ENCODE data around the gene WDR4. TPM values are rescaled to one million over a fixed set of nuclear protein-coding genes. Genes with fewer than 3 reads are reported as not detected.

The WDR4 gene
- total and polyA plus RNA-seq, 7 experiments from 2014 or later: 10.4 to 39.1 (median 29.2) TPM

- CTCF ChIA-PET: no interaction called here
- H3K36me3 ChIP-seq (ENCODE audit: control insufficient read depth in 2 of 3, insufficient read depth in 3 of 3, low read length in 3 of 3): peaks cover 0 to 89% (median 14%) of the 10 kb centered on the region in 3 experiments
Observed at GRCh38 chr21:42861311-42861847, 18.0 kb downstream of the WDR4 start.

GRCh38 chr21:42860345-42860744 lies 19.0 kb downstream of the WDR4 start:
- Histone ChIP-seq H3K4me1 (ENCODE audit: control insufficient read depth in 2 of 2, insufficient read depth in 2 of 2, low read length in 2 of 2) (no peaks in the 10 kb centered on the region), H3K27ac (ENCODE audit: low read depth, low read length) (no peak overlapping the region), H3K9me3 (ENCODE audit: control insufficient read depth in 2 of 3, low read length in 3 of 3) (no peaks in the 10 kb centered on the region), H3K36me3 (ENCODE audit: control insufficient read depth in 2 of 3, insufficient read depth in 3 of 3, low read length in 3 of 3) (peaks cover 0 to 93% (median 24%) of the 10 kb centered on the region in 3 experiments), H3K4me3 (ENCODE audit: low read length) (no peak overlapping the region), H3K27me3 (ENCODE audit: control insufficient read depth in 2 of 2, insufficient read depth in 2 of 2, low read length in 2 of 2) (no peaks in the 10 kb centered on the region)
- intact Hi-C loops (cut with micrococcal nuclease): no loop called here
- peaks cover 3 to 25% (median 6%) of the 10 kb centered on the region in 7 donors for H3K4me1 Mint-ChIP-seq
- H3K9me3 Mint-ChIP-seq: no peaks in the 10 kb centered on the region
- ChIA-PET CTCF (no interaction called here), POLR2A (no interaction called here)
- no peak overlapping the region for H3K4me3 Mint-ChIP-seq
- DNase-seq: no peak
- ATAC-seq: no peak
- H3K27ac Mint-ChIP-seq: no peak overlapping the region
- no peaks in the 10 kb centered on the region for H3K27me3 Mint-ChIP-seq
- peaks cover 13 to 46% (median 17%) of the 10 kb centered on the region in 5 donors for H3K36me3 Mint-ChIP-seq

More at GRCh38 chr21:42861311-42861847, 18.0 kb downstream of the WDR4 start:
- Histone ChIP-seq H3K4me3 (ENCODE audit: low read length) (no peak overlapping the region), H3K9me3 (ENCODE audit: control insufficient read depth in 2 of 3, low read length in 3 of 3) (no peaks in the 10 kb centered on the region), H3K4me1 (ENCODE audit: control insufficient read depth in 2 of 2, insufficient read depth in 2 of 2, low read length in 2 of 2) (no peaks in the 10 kb centered on the region), H3K27ac (ENCODE audit: low read depth, low read length) (no peak overlapping the region), H3K27me3 (ENCODE audit: control insufficient read depth in 2 of 2, insufficient read depth in 2 of 2, low read length in 2 of 2) (no peaks in the 10 kb centered on the region)
- Mint-ChIP-seq H3K9me3 (no peaks in the 10 kb centered on the region), H3K36me3 (peaks cover 9 to 40% (median 21%) of the 10 kb centered on the region in 5 donors), H3K27me3 (no peaks in the 10 kb centered on the region), H3K4me3 (no peak overlapping the region), H3K4me1 (peaks cover 6 to 30% (median 13%) of the 10 kb centered on the region in 7 donors), H3K27ac (peak overlapping the region in 1 of 9 donors; percentile 23)
- intact Hi-C loops (cut with micrococcal nuclease): no loop called here
- POLR2A ChIA-PET: interaction anchor here (0.6 kb wide), 2 partner anchors 307 to 561 kb away, joined by 3 read pairs; no protein-coding TSS in a partner anchor
- no peak for ATAC-seq
- no peak for DNase-seq

GRCh38 chr21:42859891-42860230 lies 19.5 kb downstream of the WDR4 start:
- Histone ChIP-seq H3K27ac (ENCODE audit: low read depth, low read length) (no peak overlapping the region), H3K9me3 (ENCODE audit: control insufficient read depth in 2 of 3, low read length in 3 of 3) (no peaks in the 10 kb centered on the region), H3K4me1 (ENCODE audit: control insufficient read depth in 2 of 2, insufficient read depth in 2 of 2, low read length in 2 of 2) (no peaks in the 10 kb centered on the region), H3K36me3 (ENCODE audit: control insufficient read depth in 2 of 3, insufficient read depth in 3 of 3, low read length in 3 of 3) (peaks cover 0 to 93% (median 28%) of the 10 kb centered on the region in 3 experiments), H3K27me3 (ENCODE audit: control insufficient read depth in 2 of 2, insufficient read depth in 2 of 2, low read length in 2 of 2) (no peaks in the 10 kb centered on the region), H3K4me3 (ENCODE audit: low read length) (no peak overlapping the region)
- CTCF ChIA-PET: no interaction called here
- no peak overlapping the region for H3K27ac Mint-ChIP-seq
- no peaks in the 10 kb centered on the region for H3K9me3 Mint-ChIP-seq
- no peak overlapping the region for H3K4me3 Mint-ChIP-seq
- peaks cover 14 to 46% (median 17%) of the 10 kb centered on the region in 5 donors for H3K36me3 Mint-ChIP-seq
- ATAC-seq (no peak), DNase-seq (no peak)
- POLR2A ChIA-PET: no interaction called here
- no peaks in the 10 kb centered on the region for H3K27me3 Mint-ChIP-seq
- intact Hi-C loops (cut with micrococcal nuclease): no loop called here
- peaks cover 3 to 23% (median 6%) of the 10 kb centered on the region in 7 donors for H3K4me1 Mint-ChIP-seq

- H3K27me3 ChIP-seq (ENCODE audit: control insufficient read depth in 2 of 2, insufficient read depth in 2 of 2, low read length in 2 of 2): no peaks in the 10 kb centered on the region
- CTCF ChIA-PET: interaction anchor here (0.6 kb wide), 1 partner anchor 71 kb away, joined by 5 read pairs; no protein-coding TSS in a partner anchor
- Mint-ChIP-seq H3K36me3 (peaks cover 14 to 46% (median 19%) of the 10 kb centered on the region in 5 donors), H3K9me3 (no peaks in the 10 kb centered on the region), H3K4me3 (no peak overlapping the region), H3K4me1 (peaks cover 0 to 17% (median 8%) of the 10 kb centered on the region in 7 donors), H3K27me3 (no peaks in the 10 kb centered on the region), H3K27ac (peak overlapping the region in 2 of 9 donors; percentile 46 to 51)
- intact Hi-C loops (cut with micrococcal nuclease): no loop called here
- peaks cover 0 to 93% (median 28%) of the 10 kb centered on the region in 3 experiments for H3K36me3 ChIP-seq (ENCODE audit: control insufficient read depth in 2 of 3, insufficient read depth in 3 of 3, low read length in 3 of 3)
- H3K4me1 ChIP-seq (ENCODE audit: control insufficient read depth in 2 of 2, insufficient read depth in 2 of 2, low read length in 2 of 2): no peaks in the 10 kb centered on the region
- ATAC-seq: no peak
- no peak overlapping the region for H3K4me3 ChIP-seq (ENCODE audit: low read length)
- DNase-seq: no peak
- H3K9me3 ChIP-seq (ENCODE audit: control insufficient read depth in 2 of 3, low read length in 3 of 3): no peaks in the 10 kb centered on the region
- H3K27ac ChIP-seq (ENCODE audit: low read depth, low read length): no peak overlapping the region
- POLR2A ChIA-PET: no interaction called here
Observed at GRCh38 chr21:42858957-42859890, 20.1 kb downstream of the WDR4 start.

GRCh38 chr21:42858185-42858847 lies 21.0 kb downstream of the WDR4 start:
- no peak overlapping the region for H3K4me3 ChIP-seq (ENCODE audit: low read length)
- H3K27ac ChIP-seq (ENCODE audit: low read depth, low read length): no peak overlapping the region
- no peaks in the 10 kb centered on the region for H3K27me3 ChIP-seq (ENCODE audit: control insufficient read depth in 2 of 2, insufficient read depth in 2 of 2, low read length in 2 of 2)
- DNase-seq (no peak), ATAC-seq (no peak)
- Mint-ChIP-seq H3K27ac (peak overlapping the region in 3 of 9 donors; percentile 46 to 72 (median 51)), H3K9me3 (no peaks in the 10 kb centered on the region), H3K36me3 (peaks cover 11 to 47% (median 19%) of the 10 kb centered on the region in 5 donors), H3K27me3 (no peaks in the 10 kb centered on the region), H3K4me1 (peaks cover 0 to 17% (median 4%) of the 10 kb centered on the region in 7 donors), H3K4me3 (no peak overlapping the region)
- H3K36me3 ChIP-seq (ENCODE audit: control insufficient read depth in 2 of 3, insufficient read depth in 3 of 3, low read length in 3 of 3): peaks cover 0 to 96% (median 32%) of the 10 kb centered on the region in 3 experiments
- no peaks in the 10 kb centered on the region for H3K4me1 ChIP-seq (ENCODE audit: control insufficient read depth in 2 of 2, insufficient read depth in 2 of 2, low read length in 2 of 2)
- intact Hi-C loops (cut with micrococcal nuclease): no loop called here
- POLR2A ChIA-PET: no interaction called here
- CTCF ChIA-PET: interaction anchor here (0.6 kb wide), 1 partner anchor 70 kb away, joined by 5 read pairs; no protein-coding TSS in a partner anchor
- no peaks in the 10 kb centered on the region for H3K9me3 ChIP-seq (ENCODE audit: control insufficient read depth in 2 of 3, low read length in 3 of 3)

- intact Hi-C loops (cut with micrococcal nuclease): no loop called here
- ChIA-PET POLR2A (interaction anchor here (0.6 kb wide), 1 partner anchor 125 kb away, joined by 3 read pairs; no protein-coding TSS in a partner anchor), CTCF (no interaction called here)
- DNase-seq (no peak), ATAC-seq (no peak)
- no peak overlapping the region for H3K4me3 Mint-ChIP-seq
- Histone ChIP-seq H3K4me1 (ENCODE audit: control insufficient read depth in 2 of 2, insufficient read depth in 2 of 2, low read length in 2 of 2) (no peaks in the 10 kb centered on the region), H3K9me3 (ENCODE audit: control insufficient read depth in 2 of 3, low read length in 3 of 3) (no peaks in the 10 kb centered on the region), H3K27ac (ENCODE audit: low read depth, low read length) (no peak overlapping the region), H3K36me3 (ENCODE audit: control insufficient read depth in 2 of 3, insufficient read depth in 3 of 3, low read length in 3 of 3) (peaks cover 0 to 95% (median 26%) of the 10 kb centered on the region in 3 experiments), H3K4me3 (ENCODE audit: low read length) (no peak overlapping the region), H3K27me3 (ENCODE audit: control insufficient read depth in 2 of 2, insufficient read depth in 2 of 2, low read length in 2 of 2) (no peaks in the 10 kb centered on the region)
- H3K4me1 Mint-ChIP-seq: peaks cover 0 to 17% (median 4%) of the 10 kb centered on the region in 7 donors
- no peaks in the 10 kb centered on the region for H3K27me3 Mint-ChIP-seq
- no peaks in the 10 kb centered on the region for H3K9me3 Mint-ChIP-seq
- peaks cover 7 to 48% (median 17%) of the 10 kb centered on the region in 5 donors for H3K36me3 Mint-ChIP-seq
- peak overlapping the region in 2 of 9 donors; percentile 4 to 24 for H3K27ac Mint-ChIP-seq
Observed at GRCh38 chr21:42857216-42857615, 22.1 kb downstream of the WDR4 start.
